OCI-LY7 (cell line): ENCODE measurements around the gene BANF2.

Experiments used
- CTCF ChIP-seq: fragments of 200-600 bp; sonication (generic); conservative IDR thresholded peaks from 2 replicates; pipeline ENCODE4 v1.5.1; 2014; ENCODE audit warnings: mild to moderate bottlenecking, antibody characterized with exemption, low read length, moderate library complexity, mixed read lengths
- EZH2phosphoT487 ChIP-seq: fragments of 200-600 bp; sonication (generic); IDR thresholded peaks from 2 replicates; pipeline ENCODE4 v1.6.1; 2018; ENCODE audit warnings: low read depth, borderline replicate concordance, mild to moderate bottlenecking, mixed run types, antibody characterized with exemption, low read length, moderate library complexity, mixed read lengths

GRCh38 chr20:17671565-17671964 lies 28.2 kb upstream of the BANF2 start:
- TF ChIP-seq CTCF (no peak), EZH2phosphoT487 (no peak)
